Stimulated activated CD8-positive, alpha-beta memory T cell treated with anti-CD3 and anti-CD28 coated beads, Interleukin-15, amount 100 ng/mL, for 1 hour (primary cell): Measurements from ENCODE around the gene NUDCD3.
"Not testable (repeated sequence)": the region's sequence is repeated elsewhere in the genome, so short reads cannot be mapped to it uniquely, and the experiment has no call there.

ENCODE experiments used
- DNase-seq: peaks from one replicate; pipeline ENCODE4 v3.0.0-alpha.2; 2020; ENCODE audit warnings: low read depth

NUDCD3 gene

GRCh38 chr7:44517175-44517574 lies 26.7 kb upstream of the NUDCD3 start:
- DNase-seq = no peak

GRCh38 chr7:44515590-44516268 lies 25.3 kb upstream of the NUDCD3 start:
- no peak for DNase-seq

- DNase-seq = no peak
Measured at GRCh38 chr7:44512736-44513135, 22.3 kb upstream of the NUDCD3 start.

GRCh38 chr7:44511863-44512468 lies 21.5 kb upstream of the NUDCD3 start:
- DNase-seq = no peak

- DNase-seq = no peak
Measured at GRCh38 chr7:44511236-44511635, 20.8 kb upstream of the NUDCD3 start.

- no peak for DNase-seq
Measured at GRCh38 chr7:44508328-44509030, 18.0 kb upstream of the NUDCD3 start.

- DNase-seq = not testable (repeated sequence)
Measured at GRCh38 chr7:44506592-44507288, 16.3 kb upstream of the NUDCD3 start.

- no peak for DNase-seq
Measured at GRCh38 chr7:44505595-44505994, 15.1 kb upstream of the NUDCD3 start.

- DNase-seq = no peak
Measured at GRCh38 chr7:44498230-44498954, 7.9 kb upstream of the NUDCD3 start.

- no peak for DNase-seq
Measured at GRCh38 chr7:44497155-44498027, 6.9 kb upstream of the NUDCD3 start.

GRCh38 chr7:44496385-44496784 lies 5.9 kb upstream of the NUDCD3 start:
- no peak for DNase-seq

GRCh38 chr7:44494960-44495359 lies 4.5 kb upstream of the NUDCD3 start:
- DNase-seq = no peak

- DNase-seq = no peak
Measured at GRCh38 chr7:44491229-44491628, 771 bp upstream of the NUDCD3 start.

- no peak for DNase-seq
Measured at GRCh38 chr7:44489955-44490350, 505 bp downstream of the NUDCD3 start.

- no peak for DNase-seq
Measured at GRCh38 chr7:44488955-44489354, 1.5 kb downstream of the NUDCD3 start.

GRCh38 chr7:44486693-44487092 lies 3.8 kb downstream of the NUDCD3 start:
- DNase-seq = no peak

GRCh38 chr7:44486001-44486400 lies 4.5 kb downstream of the NUDCD3 start:
- DNase-seq = no peak

- no peak for DNase-seq
Measured at GRCh38 chr7:44484482-44485313, 5.8 kb downstream of the NUDCD3 start.

- no peak for DNase-seq
Measured at GRCh38 chr7:44482502-44483485, 7.7 kb downstream of the NUDCD3 start.
